Measurements from ENCODE around the gene SQOR. TPM values are rescaled to one million over a fixed set of nuclear protein-coding genes. Genes with fewer than 3 reads are reported as not detected.

The SQOR gene
- total RNA-seq, 1 experiment from 2014 or later = 17.6 TPM

GRCh38 chr15:45654749-45655148, 19.9 kb downstream of the SQOR start:
- no peaks in the 10 kb centered on the region for H3K4me1 ChIP-seq (ENCODE audit: control insufficient read depth in 1 of 2, insufficient read depth in 2 of 2, low read length in 2 of 2)

GRCh38 chr15:45657254-45657653, 22.4 kb downstream of the SQOR start:
- ChIA-PET RAD21 (ENCODE audit: low non-redundant PET in 1 of 2, low total read pairs in 2 of 2, uncharacterized antibody in 2 of 2, unreplicated experiment in 2 of 2) (no interaction called here), POLR2A (no interaction called here), CTCF (no interaction called here)
- Histone ChIP-seq H3K9me2 (ENCODE audit: insufficient read depth) (no peaks in the 10 kb centered on the region), H4K20me1 (ENCODE audit: insufficient read depth) (no peaks in the 10 kb centered on the region), H3K4me1 (ENCODE audit: control insufficient read depth in 1 of 2, insufficient read depth in 2 of 2, low read length in 2 of 2) (no peaks in the 10 kb centered on the region), H3K9me3 (ENCODE audit: control insufficient read depth in 1 of 2, insufficient read depth in 1 of 2, low read depth in 1 of 2, low read length in 2 of 2) (no peaks in the 10 kb centered on the region), H2AFZ (ENCODE audit: low read depth, low read length, poor library complexity, severe bottlenecking) (no peak overlapping the region), H3K4me3 (replicated peaks in 1 of 2; ENCODE audit: low read depth in 1 of 2, low read length in 2 of 2) (no peak overlapping the region), H3K9ac (ENCODE audit: low read length) (no peak overlapping the region), H3K4me2 (ENCODE audit: low read length) (no peak overlapping the region), H3K79me2 (ENCODE audit: insufficient read depth, low read length) (no peaks in the 10 kb centered on the region), H3K27ac (ENCODE audit: low read depth, low read length) (no peak overlapping the region), H3K27me3 (ENCODE audit: insufficient read depth, low read length) (no peaks in the 10 kb centered on the region), H3K36me3 (ENCODE audit: control insufficient read depth in 1 of 2, insufficient read depth in 2 of 2, low read length in 2 of 2) (no peaks in the 10 kb centered on the region)
- DNase-seq (ENCODE audit: low read depth, low spot score) = no peak
- intact Hi-C loops (cut with micrococcal nuclease) = no loop called here
- no TSS peak for BruUV-seq (replicated peaks)
- ATAC-seq = no peak
- no peak for TF ChIP-seq EZH2 (IDR thresholded peaks at IDR 0.05)
- TF ChIP-seq TCF7L2 (IDR thresholded peaks at IDR 0.05; ENCODE audit: borderline replicate concordance, extremely low read depth, insufficient read depth, insufficient read length) = no peak
- TF ChIP-seq CTCF (IDR thresholded peaks at IDR 0.05 in 2 of 3, conservative IDR thresholded peaks at IDR 0.05 in 1 of 3; ENCODE audit: borderline replicate concordance in 1 of 3, insufficient read depth in 1 of 3, low read depth in 2 of 3, low read length in 2 of 3) = no peak
- no peak for TF ChIP-seq CBX3 (IDR thresholded peaks at IDR 0.05; ENCODE audit: low read depth)
- no peak for TF ChIP-seq MAX (IDR thresholded peaks at IDR 0.05)
- no peak for TF ChIP-seq YY1 (IDR thresholded peaks at IDR 0.05; ENCODE audit: extremely low read depth, insufficient replicate concordance, low read depth, low read length)
- no peak for TF ChIP-seq JUND (IDR thresholded peaks at IDR 0.05)
- TF ChIP-seq FOSL1 (IDR thresholded peaks at IDR 0.05; ENCODE audit: low read depth) = no peak
- no peak for TF ChIP-seq ELF1 (IDR thresholded peaks at IDR 0.05; ENCODE audit: borderline replicate concordance, low read depth)
- no peak for TF ChIP-seq SRF (IDR thresholded peaks at IDR 0.05; ENCODE audit: low read depth)
- no peak for TF ChIP-seq REST (IDR thresholded peaks at IDR 0.05; ENCODE audit: low read depth)
- no peak for TF ChIP-seq ZFX (IDR thresholded peaks at IDR 0.05)
- no peak for TF ChIP-seq SP1 (IDR thresholded peaks at IDR 0.05; ENCODE audit: low read depth)
- no peak for TF ChIP-seq EZH2phosphoT487 (IDR thresholded peaks at IDR 0.05; ENCODE audit: borderline replicate concordance)
- no peak for TF ChIP-seq ATF3 (IDR thresholded peaks at IDR 0.05)
- TF ChIP-seq POLR2AphosphoS5 (IDR thresholded peaks at IDR 0.05; ENCODE audit: low read depth, low read length) = no peak

More at GRCh38 chr15:45654749-45655148, 19.9 kb downstream of the SQOR start:
- Histone ChIP-seq H2AFZ (ENCODE audit: low read depth, low read length, poor library complexity, severe bottlenecking) (no peak overlapping the region), H3K27me3 (ENCODE audit: insufficient read depth, low read length) (no peaks in the 10 kb centered on the region), H3K9ac (ENCODE audit: low read length) (no peak overlapping the region), H3K79me2 (ENCODE audit: insufficient read depth, low read length) (no peaks in the 10 kb centered on the region), H3K4me2 (ENCODE audit: low read length) (no peak overlapping the region), H4K20me1 (ENCODE audit: insufficient read depth) (no peaks in the 10 kb centered on the region), H3K4me3 (replicated peaks in 1 of 2; ENCODE audit: low read depth in 1 of 2, low read length in 2 of 2) (no peak overlapping the region), H3K36me3 (ENCODE audit: control insufficient read depth in 1 of 2, insufficient read depth in 2 of 2, low read length in 2 of 2) (no peaks in the 10 kb centered on the region), H3K9me3 (ENCODE audit: control insufficient read depth in 1 of 2, insufficient read depth in 1 of 2, low read depth in 1 of 2, low read length in 2 of 2) (no peaks in the 10 kb centered on the region), H3K9me2 (ENCODE audit: insufficient read depth) (no peaks in the 10 kb centered on the region), H3K27ac (ENCODE audit: low read depth, low read length) (no peak overlapping the region)
- ChIA-PET POLR2A (no interaction called here), RAD21 (ENCODE audit: low non-redundant PET in 1 of 2, low total read pairs in 2 of 2, uncharacterized antibody in 2 of 2, unreplicated experiment in 2 of 2) (no interaction called here), CTCF (no interaction called here)
- TF ChIP-seq TCF7L2 (IDR thresholded peaks at IDR 0.05; ENCODE audit: borderline replicate concordance, extremely low read depth, insufficient read depth, insufficient read length) (no peak), ZNF274 (IDR thresholded peaks at IDR 0.05; ENCODE audit: low read depth, low read length) (no peak), JUND (IDR thresholded peaks at IDR 0.05) (no peak)
- intact Hi-C loops (cut with micrococcal nuclease) = no loop called here
- DNase-seq (ENCODE audit: low read depth, low spot score) (no peak), ATAC-seq (no peak)
- BruUV-seq (replicated peaks) = no TSS peak
